HAP-1 (cell line): ENCODE data around the gene RHBDD3.

Experiments
- DNase-seq, 2 experiments: peaks; one replicate each; pipeline ENCODE4 v3.0.0-alpha.2; 2016 to 2020; ENCODE audit warnings: low spot score in 2 of 2
- H3K27me3 ChIP-seq: fragments of 250-450 bp; sonication (Bioruptor Pico); 2 replicates; pipeline ENCODE4 v1.5.1; 2020; ENCODE audit warnings: low read depth, mild to moderate bottlenecking, moderate library complexity
- H3K36me3 ChIP-seq: fragments of 250-450 bp; sonication (Bioruptor Pico); replicated peaks from 2 replicates; pipeline ENCODE4 v1.5.1; 2020; ENCODE audit warnings: mild to moderate bottlenecking
- H3K4me1 ChIP-seq: fragments of 250-450 bp; sonication (Bioruptor Pico); 2 replicates; pipeline ENCODE4 v1.5.1; 2020; ENCODE audit warnings: mild to moderate bottlenecking
- H3K4me3 ChIP-seq: fragments of 250-450 bp; sonication (Bioruptor Pico); 2 replicates; pipeline ENCODE4 v1.5.1; 2020; ENCODE audit warnings: mild to moderate bottlenecking, moderate library complexity
- H3K9me3 ChIP-seq: fragments of 250-450 bp; sonication (Bioruptor Pico); 2 replicates; pipeline ENCODE4 v1.5.1; 2020; ENCODE audit warnings: mild to moderate bottlenecking, moderate library complexity
- in situ Hi-C: fragments of 300-500 bp; cut with MboI; formaldehyde crosslinking; loops from 3 replicates; pipeline ENCODE4 v1.14.3; 2020; ENCODE audit warnings: low sequenced_read_pairs, inconsistent platforms, mixed read lengths

Gene RHBDD3

DNA sequence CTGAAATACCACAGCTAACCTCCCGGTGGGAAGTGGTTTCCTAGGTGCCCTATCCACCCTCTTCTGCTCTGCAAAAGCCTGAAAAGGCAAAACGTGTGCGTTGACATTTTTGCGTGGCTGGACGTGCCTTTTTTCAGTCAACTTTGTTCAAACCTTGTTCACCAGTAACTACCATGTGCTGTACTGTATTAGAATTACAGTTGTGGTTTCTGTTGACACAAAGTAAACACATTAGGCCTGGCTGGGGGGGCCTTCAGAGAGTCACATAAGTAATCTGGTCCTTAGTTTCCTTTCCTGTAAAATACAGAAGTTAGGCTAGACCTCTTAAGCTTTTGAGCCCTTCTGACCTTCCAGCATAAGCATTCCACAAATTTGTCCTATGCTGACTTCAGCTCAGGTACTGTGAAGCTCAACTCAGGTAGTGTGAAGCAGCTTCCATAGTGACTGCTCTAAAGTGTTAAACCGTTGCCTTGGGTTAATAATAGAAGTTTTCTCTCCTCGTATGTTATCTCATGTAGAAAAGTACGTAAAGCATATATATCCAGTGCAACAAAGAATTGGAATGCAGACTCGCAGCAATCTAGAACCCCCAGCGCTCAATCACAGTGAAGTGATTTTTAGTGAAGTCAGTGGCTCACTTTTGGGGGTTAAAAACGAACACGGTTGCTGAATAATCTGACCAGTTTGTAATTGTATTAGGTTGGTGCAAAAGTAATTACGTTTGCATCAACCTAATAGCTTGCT lies 2.1 kb upstream of the RHBDD3 start:
- Histone ChIP-seq H3K4me1 (peaks cover 53% of the 10 kb centered on the region), H3K4me3 (peak overlapping the region; percentile 88), H3K27me3 (no peaks in the 10 kb centered on the region), H3K36me3 (peaks cover 79% of the 10 kb centered on the region), H3K9me3 (no peaks in the 10 kb centered on the region)
- no peak for DNase-seq
- in situ Hi-C loops: no loop called here

DNA sequence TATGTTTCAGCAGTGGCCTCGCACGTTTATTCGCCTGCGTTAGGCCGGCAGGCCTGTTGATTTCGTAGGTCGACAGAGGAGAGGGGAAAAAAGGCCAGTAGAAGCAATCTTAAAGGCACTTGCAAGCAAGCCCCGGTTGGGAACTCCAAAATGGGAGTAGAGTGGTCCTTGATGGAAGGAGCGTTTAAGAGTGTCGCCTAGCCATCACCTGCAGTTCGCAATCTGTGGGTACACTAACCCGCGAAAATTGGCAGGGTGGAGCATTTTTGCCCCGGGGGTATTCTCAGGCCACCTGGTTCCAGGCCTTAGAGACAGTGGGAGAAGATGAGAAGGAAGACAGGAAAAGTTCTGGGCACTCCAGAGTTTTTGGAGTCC lies 1.4 kb upstream of the RHBDD3 start:
- Histone ChIP-seq H3K36me3 (peaks cover 79% of the 10 kb centered on the region), H3K27me3 (no peaks in the 10 kb centered on the region), H3K4me3 (peak overlapping the region; percentile 88), H3K9me3 (no peaks in the 10 kb centered on the region), H3K4me1 (peaks cover 47% of the 10 kb centered on the region)
- in situ Hi-C loops: no loop called here
- DNase-seq: peak in 1 of 2 experiments; percentile 36

DNA sequence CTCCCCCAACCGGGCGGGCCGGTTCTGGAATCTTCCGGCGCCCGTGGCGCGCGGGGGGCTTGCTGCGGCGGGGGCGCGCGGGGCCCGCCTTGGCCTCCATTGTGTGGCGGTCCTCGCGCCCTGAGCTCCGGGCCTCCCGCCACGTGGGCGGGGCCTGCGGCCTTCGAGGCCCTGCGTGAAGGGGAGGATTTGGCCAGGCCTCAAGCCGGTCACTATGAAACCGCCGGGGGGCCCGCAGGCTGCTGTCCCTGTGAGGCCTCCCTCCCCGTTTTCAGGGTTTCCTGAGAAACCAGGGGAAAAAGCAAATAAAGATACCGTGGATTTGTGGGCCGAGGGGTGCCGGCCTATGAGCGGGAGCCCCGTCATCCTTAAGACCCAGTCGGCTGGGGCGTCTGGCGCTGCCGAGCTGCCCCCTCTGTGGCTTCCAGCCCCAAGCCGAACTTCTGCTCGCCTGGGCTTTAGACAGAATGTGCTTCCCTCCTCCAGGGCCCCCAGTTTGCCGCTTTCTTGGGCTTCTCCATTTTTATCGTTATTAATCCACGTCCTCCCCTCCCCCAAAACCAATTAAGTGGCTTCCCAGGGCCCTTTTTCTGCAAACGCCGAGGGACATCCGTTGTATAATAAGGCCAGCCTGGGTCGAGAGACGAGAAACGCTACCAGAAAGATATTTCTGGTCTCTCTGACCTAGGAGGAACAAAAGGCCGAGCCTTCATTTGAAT lies 889 bp upstream of the RHBDD3 start:
- in situ Hi-C loops: no loop called here
- H3K4me1 ChIP-seq: peaks cover 42% of the 10 kb centered on the region
- H3K4me3 ChIP-seq: peak overlapping the region; percentile 88
- H3K36me3 ChIP-seq: peaks cover 79% of the 10 kb centered on the region
- peak in 1 of 2 experiments; percentile 67 for DNase-seq
- H3K27me3 ChIP-seq: no peaks in the 10 kb centered on the region
- no peaks in the 10 kb centered on the region for H3K9me3 ChIP-seq

DNA sequence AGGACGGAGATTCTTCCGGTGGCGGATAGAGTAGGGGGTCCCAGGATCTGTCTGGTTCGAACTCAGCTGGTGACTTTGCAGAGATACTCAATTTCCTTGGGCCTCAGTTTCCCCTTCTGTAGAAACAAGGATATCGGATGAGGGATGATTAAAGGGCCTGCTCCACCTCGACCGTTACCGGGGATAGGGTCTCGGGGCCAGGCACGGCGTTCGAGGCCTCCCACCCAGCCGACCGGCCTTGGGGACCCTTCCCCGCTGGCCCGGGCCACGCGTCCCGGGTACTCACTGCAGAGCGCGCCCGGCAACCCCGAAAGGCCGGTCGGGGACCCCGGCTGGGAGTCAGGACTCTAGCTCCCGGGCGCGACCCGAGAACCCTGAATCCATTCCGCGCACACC lies 321 bp downstream of the RHBDD3 start:
- Histone ChIP-seq H3K9me3 (no peaks in the 10 kb centered on the region), H3K4me3 (peak overlapping the region; percentile 88), H3K27me3 (no peaks in the 10 kb centered on the region), H3K36me3 (peaks cover 69% of the 10 kb centered on the region), H3K4me1 (peaks cover 31% of the 10 kb centered on the region)
- in situ Hi-C loops: no loop called here
- DNase-seq: no peak

DNA sequence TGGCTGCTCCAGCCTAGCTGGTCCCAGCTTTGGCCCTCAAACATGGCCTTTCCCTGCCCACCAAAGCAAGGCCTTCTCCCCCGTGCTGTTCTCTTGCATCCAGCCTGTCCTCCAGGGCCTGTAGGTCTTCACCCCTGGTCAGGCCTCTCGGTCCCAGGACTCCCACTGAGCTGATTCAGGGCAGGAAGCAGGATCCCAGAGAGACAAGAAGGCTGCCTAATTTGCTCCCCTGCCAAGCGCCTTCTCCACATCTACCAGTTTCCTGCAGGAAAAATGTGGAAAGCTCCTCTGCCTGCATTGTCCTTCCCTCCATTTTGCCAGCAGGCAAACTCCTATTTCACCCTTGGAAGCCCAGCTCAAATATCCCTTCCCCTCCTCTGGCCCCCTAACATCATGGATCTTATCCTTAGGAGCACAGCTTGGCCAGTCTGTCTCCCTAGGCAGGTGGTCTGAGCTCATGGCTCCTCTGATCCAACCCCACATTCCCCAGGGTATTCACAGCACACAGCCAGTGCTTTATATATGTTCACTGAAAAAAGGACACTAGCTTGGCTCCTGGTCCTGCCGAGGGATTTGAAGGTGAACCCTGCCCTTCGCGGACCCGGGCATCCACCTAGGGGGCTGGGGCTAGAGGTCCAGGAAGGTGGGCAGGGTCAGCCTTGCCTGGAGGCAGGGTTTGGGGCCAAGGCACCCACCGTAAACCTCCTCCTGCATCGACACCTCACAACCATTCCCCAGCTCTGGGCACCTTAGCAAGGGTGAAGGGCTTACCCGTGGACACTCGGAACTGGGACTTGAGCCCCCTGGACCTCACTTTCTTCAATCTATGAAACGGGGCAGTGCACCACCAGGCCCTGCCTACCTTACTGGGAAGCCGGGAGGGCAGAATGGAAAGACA lies 968 bp downstream of the RHBDD3 start:
- H3K4me3 ChIP-seq: peak overlapping the region; percentile 88
- peak in 1 of 2 experiments; percentile 39 for DNase-seq
- in situ Hi-C loops: no loop called here
- peaks cover 24% of the 10 kb centered on the region for H3K4me1 ChIP-seq
- no peaks in the 10 kb centered on the region for H3K9me3 ChIP-seq
- H3K27me3 ChIP-seq: no peaks in the 10 kb centered on the region
- peaks cover 63% of the 10 kb centered on the region for H3K36me3 ChIP-seq

DNA sequence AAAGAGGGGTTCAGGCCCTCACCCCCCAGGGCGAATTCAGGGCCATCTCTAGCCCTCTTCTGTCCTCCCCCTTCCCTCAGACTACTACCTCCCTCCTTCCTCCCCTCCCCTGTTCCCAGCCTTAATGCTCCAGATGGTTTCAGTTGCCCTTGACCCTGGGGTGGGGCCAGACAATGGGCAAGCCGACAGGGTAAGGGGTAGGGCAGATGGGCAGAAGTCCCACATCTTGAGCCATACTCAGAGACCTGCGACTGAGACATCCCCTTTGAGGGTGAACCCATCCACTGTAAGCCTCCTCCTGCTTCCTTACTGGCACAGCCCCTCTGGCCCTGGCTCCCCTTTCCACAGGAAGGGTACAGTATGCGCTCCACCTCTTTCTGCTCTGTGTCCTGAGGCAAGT lies 1.9 kb downstream of the RHBDD3 start:
- no peak for DNase-seq
- in situ Hi-C loops: no loop called here
- Histone ChIP-seq H3K36me3 (peaks cover 55% of the 10 kb centered on the region), H3K4me1 (peaks cover 16% of the 10 kb centered on the region), H3K27me3 (no peaks in the 10 kb centered on the region), H3K9me3 (no peaks in the 10 kb centered on the region), H3K4me3 (peak overlapping the region; percentile 88; the same call in 1 of the 2 replicates)

DNA sequence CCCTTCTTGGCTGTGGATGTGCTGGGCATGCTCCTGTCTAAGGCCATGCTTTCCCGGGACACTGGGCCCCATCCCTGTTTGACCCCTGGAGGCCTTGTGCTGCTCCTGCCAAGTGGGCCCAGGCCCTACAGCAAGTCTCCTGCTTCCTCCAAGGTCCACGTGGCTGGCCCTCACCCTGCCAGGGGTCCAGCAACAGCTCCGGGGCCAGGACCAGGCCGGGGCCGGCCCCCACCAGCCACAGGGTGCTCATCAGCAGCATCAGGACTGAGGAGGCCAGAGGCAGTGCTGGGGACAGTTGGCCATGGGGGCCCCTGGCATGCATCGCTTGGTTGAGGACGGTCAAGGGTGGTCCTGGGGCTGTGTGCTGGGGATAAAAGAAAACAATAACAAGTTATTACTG lies 2.5 kb downstream of the RHBDD3 start:
- no peak for DNase-seq
- H3K36me3 ChIP-seq: peaks cover 55% of the 10 kb centered on the region
- no peaks in the 10 kb centered on the region for H3K27me3 ChIP-seq
- no peaks in the 10 kb centered on the region for H3K9me3 ChIP-seq
- in situ Hi-C loops: no loop called here
- peaks cover 9% of the 10 kb centered on the region for H3K4me1 ChIP-seq
- H3K4me3 ChIP-seq: no peak overlapping the region

DNA sequence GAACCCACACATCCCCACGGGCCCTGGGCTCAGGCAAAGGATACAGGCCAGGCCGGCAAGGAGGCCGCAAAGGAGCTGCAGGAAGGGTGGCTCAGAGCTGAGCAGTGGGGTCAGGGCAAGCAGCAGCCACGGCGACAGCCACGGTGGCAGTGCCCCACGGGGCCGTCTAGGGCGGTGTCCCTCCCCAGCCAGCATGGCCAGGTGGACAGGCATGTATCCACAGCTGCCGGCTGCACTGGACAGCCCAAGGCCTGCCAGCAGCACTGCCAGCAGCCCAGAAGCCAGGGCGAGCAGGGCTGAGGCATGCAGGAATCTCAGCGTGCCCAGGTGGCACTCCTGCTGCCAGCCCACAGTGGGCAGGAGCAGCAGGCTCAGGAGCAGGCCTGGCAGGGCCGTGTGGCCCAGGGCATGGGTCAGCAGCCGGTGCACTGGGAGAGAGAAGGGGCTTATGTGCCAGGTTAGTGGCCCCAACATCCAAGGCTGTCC lies 3.9 kb downstream of the RHBDD3 start:
- Histone ChIP-seq H3K36me3 (peaks cover 48% of the 10 kb centered on the region), H3K27me3 (no peaks in the 10 kb centered on the region), H3K4me1 (peaks cover 8% of the 10 kb centered on the region; the same call in 1 of the 2 replicates), H3K4me3 (no peak overlapping the region), H3K9me3 (no peaks in the 10 kb centered on the region)
- in situ Hi-C loops: no loop called here
- DNase-seq: no peak

DNA sequence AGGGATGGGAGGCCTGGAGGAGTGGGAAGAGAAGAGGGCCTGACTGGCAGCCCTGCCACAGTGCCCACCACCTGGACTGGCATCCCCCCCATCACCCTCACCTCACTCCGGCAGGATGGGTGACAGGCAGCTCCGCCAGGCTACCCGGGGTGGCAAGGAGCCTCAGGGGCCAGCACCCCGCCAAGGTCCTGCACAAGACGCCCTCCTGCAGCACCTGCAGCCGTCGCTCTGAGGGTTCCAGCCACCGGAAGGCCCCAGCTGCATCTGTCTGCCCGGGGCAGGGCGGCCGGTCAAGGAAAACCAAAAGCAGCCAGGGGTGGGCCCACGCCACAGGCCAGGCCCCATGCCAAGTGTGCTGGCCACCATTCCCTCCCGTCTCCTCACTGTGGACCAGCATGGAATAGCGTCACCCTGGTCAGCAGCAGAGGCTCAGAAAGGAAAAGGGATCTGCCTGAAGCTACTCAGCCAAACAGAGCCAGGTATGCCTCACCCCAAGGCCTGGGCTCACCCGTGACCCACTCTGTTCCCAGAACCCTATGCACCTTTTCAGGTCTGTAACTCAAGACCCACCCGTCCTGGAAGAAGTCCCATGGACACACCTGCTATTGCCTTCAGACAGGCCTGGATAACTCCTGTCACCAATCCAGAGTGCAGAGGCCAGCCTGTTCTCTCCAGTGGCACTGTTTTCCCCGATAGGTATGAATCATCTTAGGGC lies 7.0 kb downstream of the RHBDD3 start:
- Histone ChIP-seq H3K9me3 (no peaks in the 10 kb centered on the region), H3K4me1 (no peaks in the 10 kb centered on the region), H3K27me3 (no peaks in the 10 kb centered on the region), H3K4me3 (no peak overlapping the region), H3K36me3 (peaks cover 36% of the 10 kb centered on the region)
- in situ Hi-C loops: no loop called here
- DNase-seq: no peak

DNA sequence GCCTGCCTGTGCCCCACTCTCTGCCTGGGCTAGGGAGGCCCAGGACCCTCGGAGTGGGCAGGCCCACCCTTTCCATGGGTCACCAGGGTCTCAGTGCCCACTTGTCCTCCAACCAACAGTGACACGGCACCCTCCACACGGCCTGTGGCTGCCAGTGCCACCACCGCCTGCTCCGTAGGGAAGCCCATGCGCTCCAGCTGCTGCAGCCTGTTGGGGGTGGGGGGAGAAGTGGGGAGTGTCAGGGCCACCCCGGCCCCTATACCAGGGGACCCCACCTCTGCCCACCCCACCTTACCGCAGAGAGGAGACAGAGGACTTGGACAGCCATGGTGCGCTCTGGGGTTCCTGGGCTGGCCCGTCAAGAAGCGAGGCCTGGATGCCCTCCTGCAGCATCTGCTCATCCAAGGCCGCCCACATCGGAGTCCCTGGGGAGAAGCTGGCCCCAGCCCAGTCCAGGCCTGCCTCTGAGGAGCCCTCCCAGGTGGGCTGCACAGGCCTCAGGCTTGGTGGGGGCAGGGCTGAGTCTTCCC lies 7.7 kb downstream of the RHBDD3 start:
- Histone ChIP-seq H3K4me1 (no peaks in the 10 kb centered on the region), H3K36me3 (peaks cover 29% of the 10 kb centered on the region), H3K4me3 (no peak overlapping the region), H3K27me3 (no peaks in the 10 kb centered on the region), H3K9me3 (no peaks in the 10 kb centered on the region)
- DNase-seq: peak in 1 of 2 experiments; percentile 18
- in situ Hi-C loops: no loop called here

DNA sequence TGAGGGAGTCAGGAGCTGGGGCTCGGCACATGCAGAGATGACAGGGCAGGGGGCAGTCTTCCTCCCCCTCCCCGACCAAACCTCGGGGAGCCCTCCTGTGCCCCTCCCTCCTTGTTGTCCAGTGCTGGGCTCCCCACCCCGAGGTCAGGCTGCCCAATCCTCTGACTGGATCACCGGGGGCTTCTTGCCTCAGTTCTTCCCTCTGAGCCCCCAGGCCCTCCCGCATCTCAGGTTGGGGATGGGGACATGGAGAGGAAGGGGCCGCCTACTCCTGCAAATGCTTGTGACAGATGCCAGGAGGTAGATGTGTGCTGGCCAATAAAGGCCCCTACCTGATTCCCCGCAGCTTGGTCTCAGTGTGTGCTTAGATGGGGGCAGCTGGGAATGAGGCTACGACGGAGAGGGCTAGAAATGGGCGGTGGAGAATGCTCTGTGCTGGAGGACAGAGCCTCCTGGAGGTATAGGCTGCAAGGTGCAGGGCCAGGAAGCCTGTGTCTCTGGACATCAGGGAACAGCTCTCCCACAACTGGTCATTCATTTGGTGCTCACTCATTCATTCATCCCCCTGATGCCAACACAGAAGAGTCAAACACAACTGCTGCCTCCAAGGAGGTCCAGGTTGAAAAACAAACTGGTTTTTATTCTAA lies 8.4 kb downstream of the RHBDD3 start:
- Histone ChIP-seq H3K36me3 (peaks cover 22% of the 10 kb centered on the region), H3K9me3 (no peaks in the 10 kb centered on the region), H3K4me1 (no peaks in the 10 kb centered on the region), H3K4me3 (no peak overlapping the region), H3K27me3 (no peaks in the 10 kb centered on the region)
- in situ Hi-C loops: no loop called here
- DNase-seq: peak in 1 of 2 experiments; percentile 39

DNA sequence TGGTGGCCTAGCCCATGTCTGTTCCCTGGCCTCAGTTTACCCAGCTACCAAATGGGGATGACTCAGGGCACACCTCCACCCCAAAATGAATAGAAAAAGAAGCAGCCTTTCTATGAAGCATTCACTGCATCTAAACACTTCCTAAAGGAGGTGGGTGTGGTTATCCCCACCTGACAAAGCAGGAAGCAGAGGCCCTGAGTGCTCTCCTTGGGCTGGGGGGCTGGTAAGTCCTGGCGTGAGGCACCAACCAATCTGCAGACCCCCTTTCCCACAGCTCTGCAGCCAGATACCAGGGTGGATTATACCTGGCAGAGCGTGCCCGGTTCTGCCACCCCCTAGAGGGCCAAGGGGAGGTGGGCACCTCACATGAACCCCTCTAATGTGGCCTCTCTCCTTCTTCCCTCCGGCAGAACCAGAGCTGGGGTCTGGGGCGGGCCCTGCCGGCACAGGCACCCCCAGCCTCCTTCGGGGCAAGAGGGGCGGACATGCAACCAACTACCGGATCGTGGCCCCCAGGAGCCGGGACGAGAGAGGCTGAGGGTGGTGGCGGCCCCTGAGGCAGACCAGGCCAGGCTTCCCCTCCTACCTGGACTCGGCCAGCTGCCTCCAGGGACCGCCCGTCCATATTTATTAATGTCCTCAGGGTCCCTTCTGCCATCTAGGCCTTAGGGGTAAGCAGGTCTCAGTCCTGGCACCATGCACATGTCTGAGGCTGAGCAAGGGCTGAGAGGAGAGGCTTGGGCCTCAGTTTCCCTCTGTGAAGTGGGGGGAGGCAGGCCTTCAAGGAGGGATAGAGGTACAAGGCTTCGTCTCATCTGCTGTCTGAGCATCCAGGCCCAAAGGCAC lies 9.2 kb downstream of the RHBDD3 start:
- DNase-seq: no peak
- peaks cover 15% of the 10 kb centered on the region for H3K36me3 ChIP-seq
- no peaks in the 10 kb centered on the region for H3K9me3 ChIP-seq
- H3K4me3 ChIP-seq: no peak overlapping the region
- H3K27me3 ChIP-seq: no peaks in the 10 kb centered on the region
- in situ Hi-C loops: no loop called here
- H3K4me1 ChIP-seq: no peaks in the 10 kb centered on the region
